OCI-M2 (cell line): Measurements from ENCODE around the gene RAD51B.

Experiments used
- DNase-seq: peaks from one replicate; lab custom pipeline; 2025; ENCODE audit not compliant: unreplicated experiment; lab: John Stamatoyannopoulos, UW

RAD51B gene

DNA sequence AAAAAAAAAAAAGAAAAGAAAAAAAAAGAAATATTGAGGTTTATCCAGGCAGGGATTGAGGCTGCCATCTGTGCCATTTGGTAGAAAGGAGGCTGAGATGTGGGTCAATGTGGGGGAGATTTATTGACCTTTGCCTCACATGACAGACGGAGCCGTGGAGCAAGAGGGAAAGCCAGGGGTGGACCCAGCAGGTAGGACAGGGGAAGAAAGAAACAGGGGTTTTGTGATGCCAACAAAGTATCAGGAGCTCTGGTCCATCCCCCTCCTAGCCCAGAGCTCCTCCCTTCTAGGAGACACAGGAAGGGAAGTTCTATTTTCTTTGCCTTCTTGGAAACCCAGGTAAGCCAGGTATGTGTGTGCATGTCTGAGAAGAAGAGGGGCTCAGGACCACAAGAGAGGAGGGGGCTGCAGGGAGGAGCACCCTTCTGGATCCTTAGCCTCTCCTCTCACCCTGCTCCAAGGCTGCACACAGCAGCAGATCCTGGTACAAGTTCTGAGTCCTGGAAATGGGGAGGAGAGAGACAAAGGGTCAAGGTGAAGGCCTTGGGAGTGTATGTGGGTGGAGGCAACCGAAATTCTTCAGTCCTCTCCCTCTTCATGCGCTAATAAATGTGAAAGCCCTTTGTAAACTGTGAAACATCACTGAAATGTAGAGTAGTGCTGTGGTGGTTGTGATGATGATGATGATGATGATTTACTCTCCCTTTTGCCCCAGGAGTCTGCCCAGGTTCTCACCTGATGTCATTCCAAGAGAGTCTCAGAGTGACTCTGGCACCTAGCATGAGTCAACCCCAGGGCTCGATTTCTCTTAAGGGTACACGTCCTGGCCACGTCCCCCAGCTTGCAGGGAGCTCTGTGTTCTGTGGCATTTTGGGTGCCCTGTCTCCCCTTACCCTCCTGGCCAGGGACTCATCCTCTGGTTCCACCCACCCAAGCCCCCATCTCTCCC, 947.0 kb downstream of the RAD51B start:
- DNase-seq: no peak

DNA sequence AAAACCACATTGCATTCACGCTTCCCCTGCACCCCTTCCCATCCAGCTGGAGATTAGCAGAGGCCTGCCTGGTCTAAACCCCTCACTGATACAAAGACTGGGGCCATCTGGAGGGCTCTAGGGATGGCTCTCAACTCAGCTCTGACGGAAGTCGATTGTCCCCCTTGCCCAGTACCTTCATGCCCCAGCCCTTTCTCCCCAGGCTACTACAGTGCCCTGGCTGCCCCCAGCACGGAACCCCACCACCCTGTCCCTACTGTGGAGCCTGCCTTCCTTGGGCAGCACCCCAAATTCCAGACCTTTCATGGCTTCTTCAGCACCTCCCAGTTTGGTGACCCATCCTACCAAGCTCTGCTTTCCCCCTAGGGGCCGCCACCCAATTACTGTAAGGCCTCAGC, 947.7 kb downstream of the RAD51B start:
- no peak for DNase-seq

DNA sequence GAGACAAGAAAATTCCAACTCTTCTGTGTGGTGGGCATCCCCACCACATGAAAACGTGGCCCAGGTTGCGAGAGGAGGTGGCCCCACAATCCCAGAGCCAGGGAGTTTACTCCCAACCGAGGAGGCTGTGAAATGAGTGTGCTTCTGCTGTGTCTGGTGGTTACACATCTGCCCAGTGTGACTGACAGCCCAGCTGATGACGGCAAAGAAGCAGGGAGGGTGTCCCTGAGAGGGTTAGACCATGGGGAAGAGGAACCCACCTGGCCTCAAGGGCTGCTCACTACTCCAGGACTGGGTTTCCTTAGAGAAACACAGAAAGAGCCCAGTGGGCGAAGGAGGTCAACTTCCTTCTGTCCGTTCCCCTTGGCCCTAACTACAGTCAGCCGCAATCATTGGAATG, 948.7 kb downstream of the RAD51B start:
- no peak for DNase-seq

DNA sequence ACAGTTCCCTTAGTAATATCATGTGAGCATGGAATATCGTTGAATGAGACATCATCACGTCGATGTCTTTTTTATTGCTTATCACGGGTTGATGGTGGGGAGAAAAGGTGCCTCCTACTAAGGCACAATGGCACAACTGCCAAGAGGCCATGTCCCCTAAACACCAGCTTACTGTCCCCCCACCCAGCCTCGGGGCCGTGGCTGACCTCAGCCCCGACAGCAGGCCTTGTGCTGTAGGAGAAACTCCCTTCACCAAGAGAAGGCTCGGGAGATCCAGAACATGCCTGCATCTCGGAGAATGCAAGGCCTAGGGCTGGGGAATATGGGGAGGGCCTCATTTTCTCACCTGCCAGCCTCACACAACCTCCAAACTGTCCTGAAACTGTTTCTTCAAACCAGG, 950.5 kb downstream of the RAD51B start:
- no peak for DNase-seq

DNA sequence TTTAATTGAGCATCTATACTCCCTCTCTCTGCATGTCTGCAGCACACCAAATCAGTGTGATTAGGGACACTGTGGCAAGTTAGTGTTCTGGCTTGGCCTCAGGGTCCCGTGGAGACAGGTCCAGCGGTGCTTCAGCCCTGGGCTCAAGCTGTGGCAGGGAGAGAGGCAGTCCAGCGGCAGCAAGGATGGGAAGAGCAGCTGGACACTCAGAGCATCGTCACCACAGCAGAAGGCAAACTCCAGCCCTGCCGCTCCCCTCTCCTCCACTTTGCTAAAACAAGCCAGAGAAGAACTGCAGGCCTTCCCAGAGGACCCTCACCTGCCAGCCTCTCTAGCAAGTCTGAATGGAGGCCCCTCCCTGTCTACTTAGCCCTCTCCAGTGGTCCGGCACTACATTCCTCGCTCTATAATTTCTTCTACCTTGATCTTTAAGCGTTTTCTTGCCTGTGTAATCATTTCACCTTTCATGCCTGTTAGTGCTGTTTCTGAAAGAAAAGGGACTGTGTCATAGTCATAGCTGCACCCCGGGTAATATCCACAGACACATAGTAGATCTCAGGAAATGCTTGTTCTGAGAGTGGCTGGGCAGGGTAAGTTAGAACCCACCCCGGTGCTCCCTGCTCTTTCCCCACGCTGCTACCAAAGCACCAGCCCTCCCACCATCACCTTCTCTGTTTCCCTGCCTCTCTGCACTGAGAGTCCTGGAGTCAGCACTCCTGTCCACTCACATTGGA, 951.1 kb downstream of the RAD51B start:
- DNase-seq: no peak

DNA sequence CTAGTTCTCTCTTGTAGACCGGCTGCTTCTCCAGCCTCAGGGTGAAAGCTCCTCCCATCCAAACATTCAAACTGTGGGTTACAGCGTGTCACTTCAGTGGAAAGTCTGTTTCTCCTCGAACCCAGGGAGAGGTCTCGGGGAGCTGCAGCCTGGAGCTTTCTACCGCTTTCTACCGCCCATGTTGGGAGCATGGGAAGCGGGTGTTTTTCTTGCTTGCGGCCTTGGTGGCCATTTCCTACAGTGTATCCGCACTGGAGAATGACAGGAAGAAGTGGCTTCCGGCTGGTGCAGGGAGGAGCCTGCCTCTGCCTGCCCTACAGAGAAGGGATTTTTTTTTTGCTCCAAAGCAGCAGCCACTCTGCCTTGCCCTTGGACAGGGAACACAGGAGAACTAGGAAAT, 952.1 kb downstream of the RAD51B start:
- DNase-seq: no peak

DNA sequence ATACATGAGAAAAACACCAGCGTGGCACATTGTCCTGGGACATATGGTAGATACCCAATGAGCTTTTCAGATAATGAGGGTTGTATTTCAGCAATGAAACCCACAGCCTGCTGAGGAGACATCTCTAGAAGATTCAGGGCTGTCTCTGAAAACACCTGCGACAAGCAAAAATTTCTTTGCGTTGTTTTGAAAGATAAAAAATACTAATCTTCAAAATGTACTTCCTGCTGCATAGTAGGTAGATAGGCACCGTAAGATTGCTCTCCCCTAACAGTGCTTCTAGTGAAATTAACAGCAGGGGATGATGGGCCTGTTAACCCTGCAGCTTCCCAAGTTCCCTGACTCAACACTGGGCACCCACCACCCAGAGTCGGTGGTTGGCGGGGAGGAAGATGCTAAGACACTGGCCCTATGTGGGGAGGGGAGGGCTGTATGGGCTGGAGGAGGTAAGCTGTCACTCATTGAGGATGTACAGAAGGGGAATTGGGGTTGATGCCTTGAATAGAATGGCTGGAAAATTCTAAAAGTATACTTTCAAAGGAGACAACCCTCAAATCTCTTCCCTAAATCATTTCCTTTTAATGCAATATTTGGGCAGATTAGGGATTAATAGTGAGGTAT, 953.3 kb downstream of the RAD51B start:
- DNase-seq: no peak

DNA sequence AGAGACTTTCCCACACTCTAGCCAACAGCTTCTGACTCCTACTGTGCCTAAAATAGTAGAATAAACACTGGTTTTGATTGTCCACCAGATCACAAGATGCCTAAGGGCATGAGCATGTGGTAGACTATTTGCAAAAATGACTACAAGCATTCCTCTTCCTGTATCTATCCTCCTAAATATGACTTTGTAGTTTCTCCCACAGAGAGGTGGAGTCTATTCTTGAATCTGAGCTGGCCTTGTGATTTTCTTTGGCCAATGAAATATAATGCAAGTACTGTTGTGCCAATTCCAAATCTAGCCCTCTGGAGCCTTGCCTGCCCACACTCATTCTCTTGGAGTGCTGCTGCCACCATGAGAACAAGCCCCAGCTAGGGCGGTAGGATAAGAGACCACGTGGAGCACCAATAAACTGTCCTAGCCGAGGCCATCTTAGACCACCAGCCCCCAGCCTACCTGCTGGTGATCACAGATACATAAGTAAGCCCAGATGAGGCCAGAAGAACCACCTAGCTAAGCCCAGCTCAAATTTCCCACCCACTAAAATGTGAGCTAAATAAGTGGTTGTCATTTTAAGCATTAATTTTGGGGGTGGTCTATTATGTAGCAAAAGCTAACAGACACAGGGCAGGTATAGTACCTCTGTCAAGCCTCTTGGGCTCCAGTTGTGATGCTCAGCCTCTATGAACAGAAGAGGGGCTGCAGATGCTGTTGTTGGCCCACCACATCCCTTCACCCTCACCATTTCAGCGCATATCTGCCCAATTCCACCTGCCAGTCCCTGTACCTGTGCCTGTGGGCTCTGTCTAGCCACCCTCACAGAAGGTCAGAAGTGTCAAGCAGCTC, 955.4 kb downstream of the RAD51B start:
- no peak for DNase-seq

DNA sequence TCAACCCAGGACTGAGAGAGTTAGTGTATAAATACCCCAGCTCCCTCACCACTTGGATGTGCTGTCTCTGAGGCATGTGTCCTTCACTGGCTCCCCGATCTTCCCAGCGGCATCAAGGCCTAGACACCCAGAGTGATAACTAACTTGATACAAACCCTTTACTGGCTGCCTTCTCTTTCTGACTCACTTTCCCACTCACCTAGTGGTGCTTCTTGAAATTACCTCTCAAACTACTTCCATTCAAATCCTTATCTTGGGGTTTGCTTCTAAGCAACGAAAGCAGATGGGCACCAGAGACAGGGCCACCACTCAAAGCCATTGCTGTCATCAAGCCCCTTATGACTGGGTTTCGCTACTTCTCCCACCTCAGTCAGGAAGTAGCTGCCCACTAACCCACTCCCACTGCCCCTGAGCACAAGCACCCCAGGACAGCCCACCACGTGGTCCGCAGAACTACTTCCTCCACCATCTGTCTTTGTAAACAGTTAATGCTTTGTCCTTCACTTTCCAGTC, 956.1 kb downstream of the RAD51B start:
- DNase-seq: no peak

DNA sequence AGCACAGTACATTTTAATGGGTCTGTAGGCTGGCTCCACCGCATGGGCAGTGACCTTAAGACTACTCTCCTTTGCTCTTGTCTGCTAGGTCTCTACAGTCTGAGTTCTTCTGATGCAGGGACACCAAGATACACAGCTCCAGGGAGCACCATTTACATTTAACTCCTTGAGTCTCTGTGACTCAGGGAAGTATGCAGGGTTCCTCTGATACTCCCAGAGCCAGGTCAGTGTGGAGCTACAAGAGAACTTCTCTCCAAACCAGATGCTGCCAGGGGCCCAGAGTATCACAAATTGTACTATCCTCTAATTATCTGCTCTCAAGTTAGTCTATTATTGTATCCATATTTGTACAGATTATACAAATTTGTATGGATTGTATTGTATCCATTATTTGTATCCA, 958.1 kb downstream of the RAD51B start:
- DNase-seq: no peak
